ENCODE measurements around the gene SPCS2.

GRCh38 chr11:74933765-74934164, 15.3 kb upstream of the SPCS2 start:
- TF ChIP-seq CTCF (IDR thresholded peaks at IDR 0.05; ENCODE audit: low read depth, low read length, missing input control) (no peak), RXRA (IDR thresholded peaks at IDR 0.05) (no peak), RAD21 (IDR thresholded peaks at IDR 0.05) (no peak)
- TF ChIP-seq, protein P1, sequence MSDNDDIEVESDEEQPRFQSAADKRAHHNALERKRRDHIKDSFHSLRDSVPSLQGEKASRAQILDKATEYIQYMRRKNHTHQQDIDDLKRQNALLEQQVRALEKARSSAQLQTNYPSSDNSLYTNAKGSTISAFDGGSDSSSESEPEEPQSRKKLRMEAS (IDR thresholded peaks at IDR 0.05): no peak
